ENCODE data around the gene ASCC1. TPM values are rescaled to one million over a fixed set of nuclear protein-coding genes. Genes with fewer than 3 reads are reported as not detected.

ASCC1 gene
- polyA plus RNA-seq, 1 donor (not counting 4 experiments of a cell fraction or from before 2014, with no cell fraction given), result 32.9 TPM

GRCh38 chr10:72077275-72077990, 138.6 kb downstream of the ASCC1 start:
- dilution Hi-C loops (cut with MboI; ENCODE audit: extremely low pct_ligation_motif_present, low sequenced_read_pairs), result no loop called here
- no peaks in the 10 kb centered on the region for H3K9me3 ChIP-seq (ENCODE audit: control insufficient read depth, low read depth, low read length)
- TF ChIP-seq EZH2 (IDR thresholded peaks at IDR 0.05; ENCODE audit: low read length) (no peak), CTCF (optimal IDR thresholded peaks at IDR 0.05 in 1 of 3, IDR thresholded peaks at IDR 0.05 in 1 of 3, conservative IDR thresholded peaks at IDR 0.05 in 1 of 3; ENCODE audit: extremely low read depth in 1 of 3, insufficient read depth in 2 of 3, low read length in 3 of 3) (no peak)
- H3K36me3 ChIP-seq (ENCODE audit: control insufficient read depth in 2 of 2, extremely low read depth in 1 of 2, insufficient read depth in 2 of 2, low read length in 2 of 2), result no peaks in the 10 kb centered on the region
- no peak overlapping the region for H3K27ac ChIP-seq (ENCODE audit: control insufficient read depth, insufficient read depth, low read length)
- peaks cover 5% of the 10 kb centered on the region for H3K4me1 ChIP-seq (ENCODE audit: control insufficient read depth, extremely low read depth, insufficient read depth, low read length)
- no peaks in the 10 kb centered on the region for H3K9me1 ChIP-seq (ENCODE audit: control insufficient read depth, extremely low read depth, insufficient read depth, low read length)
- DNase-seq (ENCODE audit: low read depth, low spot score), result no peak
- no peaks in the 10 kb centered on the region for H4K20me1 ChIP-seq (ENCODE audit: control insufficient read depth, extremely low read depth, insufficient read depth, low read length)
- FAIRE-seq, result no peak
- H3K79me2 ChIP-seq (ENCODE audit: control insufficient read depth, insufficient read depth, low read length), result no peaks in the 10 kb centered on the region
- H3K9ac ChIP-seq (ENCODE audit: control insufficient read depth, extremely low read depth, insufficient read depth, low read length), result no peak overlapping the region
- H3K4me3 ChIP-seq (ENCODE audit: control insufficient read depth in 2 of 3, extremely low read depth in 1 of 3, insufficient read depth in 2 of 3, low read depth in 1 of 3, low read length in 3 of 3), result no peak overlapping the region
- no peak overlapping the region for H2AFZ ChIP-seq (ENCODE audit: control insufficient read depth, low read length)
- no peak overlapping the region for H3K4me2 ChIP-seq (ENCODE audit: control insufficient read depth, extremely low read depth, insufficient read depth, low read depth, low read length)
- H3K27me3 ChIP-seq (ENCODE audit: control insufficient read depth, extremely low read depth, insufficient read depth, low read length), result peaks cover 5% of the 10 kb centered on the region

DNA sequence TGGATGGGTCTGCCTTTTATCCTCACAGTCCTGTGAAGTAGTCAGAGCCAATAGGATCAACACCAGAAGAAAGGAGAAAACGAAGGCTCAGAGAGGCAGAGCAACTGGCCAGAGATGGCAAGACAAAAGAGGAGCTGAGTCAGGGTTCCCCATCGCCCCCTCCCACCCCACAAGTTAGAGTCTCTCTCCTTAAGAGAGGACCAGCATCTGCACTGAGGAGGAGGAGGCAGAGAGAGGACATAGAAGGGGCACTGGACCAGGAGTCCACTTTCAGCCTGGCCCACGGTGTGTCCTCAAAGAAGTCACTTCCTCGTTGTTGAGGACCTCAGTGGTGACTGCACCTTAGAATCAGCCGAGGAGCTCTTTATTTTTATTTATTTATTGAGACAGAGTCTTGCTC, 139.3 kb downstream of the ASCC1 start:
- no peak overlapping the region for H3K27ac ChIP-seq (ENCODE audit: control insufficient read depth, insufficient read depth, low read length)
- no peak for TF ChIP-seq EZH2 (IDR thresholded peaks at IDR 0.05; ENCODE audit: low read length)
- no peak for TF ChIP-seq CTCF (optimal IDR thresholded peaks at IDR 0.05 in 1 of 3, IDR thresholded peaks at IDR 0.05 in 1 of 3, conservative IDR thresholded peaks at IDR 0.05 in 1 of 3; ENCODE audit: extremely low read depth in 1 of 3, insufficient read depth in 2 of 3, low read length in 3 of 3)

More for the DNA sequence above, 139.3 kb downstream of the ASCC1 start:
- no peak for DNase-seq (ENCODE audit: low read depth, low spot score)
- no peaks in the 10 kb centered on the region for H3K79me2 ChIP-seq (ENCODE audit: control insufficient read depth, insufficient read depth, low read length)
- no peak overlapping the region for H3K9ac ChIP-seq (ENCODE audit: control insufficient read depth, extremely low read depth, insufficient read depth, low read length)
- H3K27me3 ChIP-seq (ENCODE audit: control insufficient read depth, extremely low read depth, insufficient read depth, low read length), result peaks cover 5% of the 10 kb centered on the region
- no peak overlapping the region for H3K4me2 ChIP-seq (ENCODE audit: control insufficient read depth, extremely low read depth, insufficient read depth, low read depth, low read length)
- H2AFZ ChIP-seq (ENCODE audit: control insufficient read depth, low read length), result no peak overlapping the region
- dilution Hi-C loops (cut with MboI; ENCODE audit: extremely low pct_ligation_motif_present, low sequenced_read_pairs), result no loop called here
- H3K4me1 ChIP-seq (ENCODE audit: control insufficient read depth, extremely low read depth, insufficient read depth, low read length), result peaks cover 1% of the 10 kb centered on the region
- H3K4me3 ChIP-seq (ENCODE audit: control insufficient read depth in 2 of 3, extremely low read depth in 1 of 3, insufficient read depth in 2 of 3, low read depth in 1 of 3, low read length in 3 of 3), result no peak overlapping the region
- no peaks in the 10 kb centered on the region for H3K9me3 ChIP-seq (ENCODE audit: control insufficient read depth, low read depth, low read length)
- no peaks in the 10 kb centered on the region for H4K20me1 ChIP-seq (ENCODE audit: control insufficient read depth, extremely low read depth, insufficient read depth, low read length)
- FAIRE-seq, result no peak
- H3K9me1 ChIP-seq (ENCODE audit: control insufficient read depth, extremely low read depth, insufficient read depth, low read length), result no peaks in the 10 kb centered on the region
- no peaks in the 10 kb centered on the region for H3K36me3 ChIP-seq (ENCODE audit: control insufficient read depth in 2 of 2, extremely low read depth in 1 of 2, insufficient read depth in 2 of 2, low read length in 2 of 2)

Data from keratinocyte (primary cell).